Measurements from ENCODE around the gene ARHGAP42.

Gene ARHGAP42

GRCh38 chr11:100735949-100736675 is 49.0 kb downstream of the ARHGAP42 start:
- no peaks in the 10 kb centered on the region for H3K9me3 ChIP-seq
- no peak for TF ChIP-seq CTCF (IDR thresholded peaks at IDR 0.05)
- intact Hi-C loops (cut with DNase I; ENCODE audit: low total_unique reads), result no loop called here
- no peaks in the 10 kb centered on the region for H3K36me3 ChIP-seq
- H3K27ac ChIP-seq, result peak overlapping the region in 1 of 2 donors; percentile 42
- peaks cover 0 to 89% (median 17%) of the 10 kb centered on the region in 4 donors for H3K4me1 ChIP-seq
- no peak overlapping the region for H3K4me3 ChIP-seq
- H3K27me3 ChIP-seq, result no peaks in the 10 kb centered on the region
- no peak for DNase-seq

- H3K27me3 ChIP-seq, result no peaks in the 10 kb centered on the region
- H3K4me3 ChIP-seq, result no peak overlapping the region
- no peaks in the 10 kb centered on the region for H3K36me3 ChIP-seq
- intact Hi-C loops (cut with DNase I; ENCODE audit: low total_unique reads), result no loop called here
- H3K4me1 ChIP-seq, result peaks cover 0 to 79% (median 28%) of the 10 kb centered on the region in 4 donors
- peak overlapping the region; percentile 48 to 55 for H3K27ac ChIP-seq
- no peak for TF ChIP-seq CTCF (IDR thresholded peaks at IDR 0.05)
- H3K9me3 ChIP-seq, result no peaks in the 10 kb centered on the region
- DNase-seq, result no peak
Measured at GRCh38 chr11:100738701-100739270, 51.7 kb downstream of the ARHGAP42 start.

- Histone ChIP-seq H3K9me3 (no peaks in the 10 kb centered on the region), H3K36me3 (no peaks in the 10 kb centered on the region), H3K4me3 (no peak overlapping the region), H3K4me1 (peaks cover 0 to 72% (median 28%) of the 10 kb centered on the region in 4 donors), H3K27ac (peak overlapping the region; percentile 48 to 55), H3K27me3 (no peaks in the 10 kb centered on the region)
- DNase-seq, result no peak
- TF ChIP-seq CTCF (IDR thresholded peaks at IDR 0.05), result no peak
- intact Hi-C loops (cut with DNase I; ENCODE audit: low total_unique reads), result no loop called here
Measured at GRCh38 chr11:100739666-100740065, 52.6 kb downstream of the ARHGAP42 start.

GRCh38 chr11:100740440-100740839 is 53.4 kb downstream of the ARHGAP42 start:
- intact Hi-C loops (cut with DNase I; ENCODE audit: low total_unique reads), result no loop called here
- no peak for DNase-seq

GRCh38 chr11:100741866-100742625 is 55.0 kb downstream of the ARHGAP42 start:
- no peak for TF ChIP-seq CTCF (IDR thresholded peaks at IDR 0.05)
- Histone ChIP-seq H3K9me3 (no peaks in the 10 kb centered on the region), H3K27me3 (no peaks in the 10 kb centered on the region), H3K27ac (peak overlapping the region; percentile 48 to 55), H3K36me3 (no peaks in the 10 kb centered on the region), H3K4me1 (peaks cover 0 to 51% (median 28%) of the 10 kb centered on the region in 4 donors), H3K4me3 (no peak overlapping the region)
- intact Hi-C loops (cut with DNase I; ENCODE audit: low total_unique reads), result no loop called here
- DNase-seq, result no peak

More at GRCh38 chr11:100740440-100740839, 53.4 kb downstream of the ARHGAP42 start:
- H3K36me3 ChIP-seq, result no peaks in the 10 kb centered on the region
- no peaks in the 10 kb centered on the region for H3K9me3 ChIP-seq
- peak overlapping the region; percentile 48 to 55 for H3K27ac ChIP-seq
- no peak overlapping the region for H3K4me3 ChIP-seq
- TF ChIP-seq CTCF (IDR thresholded peaks at IDR 0.05), result no peak
- H3K4me1 ChIP-seq, result peaks cover 0 to 64% (median 28%) of the 10 kb centered on the region in 4 donors
- H3K27me3 ChIP-seq, result no peaks in the 10 kb centered on the region
